ENCODE results near the gene KRCC1.

KRCC1 gene

GRCh38 chr2:88055371-88056128 is at the start of gene KRCC1:
Gene KRCC1, minus strand, starts transcription at chr2:88055783. Its CDS starts 27,220 bp downstream, at chr2:88028563.
- peak; percentile 93 for DNase-seq (ENCODE audit: low read depth)

- DNase-seq (ENCODE audit: low read depth): no peak
Observed at GRCh38 chr2:88100489-88100858, 44.9 kb upstream of the KRCC1 start.

GRCh38 chr2:88099798-88100488 is 44.4 kb upstream of the KRCC1 start:
- DNase-seq (ENCODE audit: low read depth): peak; percentile 40

- no peak for DNase-seq (ENCODE audit: low read depth)
Observed at GRCh38 chr2:88098558-88098900, 42.9 kb upstream of the KRCC1 start.

- DNase-seq (ENCODE audit: low read depth): no peak
Observed at GRCh38 chr2:88097891-88098557, 42.4 kb upstream of the KRCC1 start.

- no peak for DNase-seq (ENCODE audit: low read depth)
Observed at GRCh38 chr2:88097192-88097591, 41.6 kb upstream of the KRCC1 start.

GRCh38 chr2:88096708-88097107 is 41.1 kb upstream of the KRCC1 start:
- no peak for DNase-seq (ENCODE audit: low read depth)

- no peak for DNase-seq (ENCODE audit: low read depth)
Observed at GRCh38 chr2:88095022-88095421, 39.4 kb upstream of the KRCC1 start.

- DNase-seq (ENCODE audit: low read depth): no peak
Observed at GRCh38 chr2:88092773-88093172, 37.2 kb upstream of the KRCC1 start.

- no peak for DNase-seq (ENCODE audit: low read depth)
Observed at GRCh38 chr2:88091943-88092342, 36.4 kb upstream of the KRCC1 start.

- DNase-seq (ENCODE audit: low read depth): no peak
Observed at GRCh38 chr2:88090446-88091283, 35.1 kb upstream of the KRCC1 start.

- DNase-seq (ENCODE audit: low read depth): no peak
Observed at GRCh38 chr2:88088999-88089398, 33.4 kb upstream of the KRCC1 start.

- no peak for DNase-seq (ENCODE audit: low read depth)
Observed at GRCh38 chr2:88087763-88088162, 32.2 kb upstream of the KRCC1 start.

GRCh38 chr2:88087073-88087472 is 31.5 kb upstream of the KRCC1 start:
- DNase-seq (ENCODE audit: low read depth): no peak

GRCh38 chr2:88086401-88086800 is 30.8 kb upstream of the KRCC1 start:
- no peak for DNase-seq (ENCODE audit: low read depth)

- no peak for DNase-seq (ENCODE audit: low read depth)
Observed at GRCh38 chr2:88085602-88086001, 30.0 kb upstream of the KRCC1 start.

GRCh38 chr2:88085099-88085498 is 29.5 kb upstream of the KRCC1 start:
- DNase-seq (ENCODE audit: low read depth): no peak

GRCh38 chr2:88082781-88083180 is 27.2 kb upstream of the KRCC1 start:
- DNase-seq (ENCODE audit: low read depth): no peak

- no peak for DNase-seq (ENCODE audit: low read depth)
Observed at GRCh38 chr2:88081924-88082608, 26.5 kb upstream of the KRCC1 start.

- no peak for DNase-seq (ENCODE audit: low read depth)
Observed at GRCh38 chr2:88080545-88080944, 25.0 kb upstream of the KRCC1 start.

GRCh38 chr2:88078643-88079172 is 23.1 kb upstream of the KRCC1 start:
- no peak for DNase-seq (ENCODE audit: low read depth)

All from amniotic epithelial cell (primary cell).